ENCODE measurements around the gene MTF1. TPM values are rescaled to one million over a fixed set of nuclear protein-coding genes. Genes with fewer than 3 reads are reported as not detected.
"Not testable (repeated sequence)": the region's sequence is repeated elsewhere in the genome, so short reads cannot be mapped to it uniquely, and the experiment has no call there.

Gene MTF1
- 10 to 100 TPM; 31.2 to 35.6 (median 32.7) TPM for total RNA-seq
- total RNA-seq (2013): 6.8 TPM

DNA sequence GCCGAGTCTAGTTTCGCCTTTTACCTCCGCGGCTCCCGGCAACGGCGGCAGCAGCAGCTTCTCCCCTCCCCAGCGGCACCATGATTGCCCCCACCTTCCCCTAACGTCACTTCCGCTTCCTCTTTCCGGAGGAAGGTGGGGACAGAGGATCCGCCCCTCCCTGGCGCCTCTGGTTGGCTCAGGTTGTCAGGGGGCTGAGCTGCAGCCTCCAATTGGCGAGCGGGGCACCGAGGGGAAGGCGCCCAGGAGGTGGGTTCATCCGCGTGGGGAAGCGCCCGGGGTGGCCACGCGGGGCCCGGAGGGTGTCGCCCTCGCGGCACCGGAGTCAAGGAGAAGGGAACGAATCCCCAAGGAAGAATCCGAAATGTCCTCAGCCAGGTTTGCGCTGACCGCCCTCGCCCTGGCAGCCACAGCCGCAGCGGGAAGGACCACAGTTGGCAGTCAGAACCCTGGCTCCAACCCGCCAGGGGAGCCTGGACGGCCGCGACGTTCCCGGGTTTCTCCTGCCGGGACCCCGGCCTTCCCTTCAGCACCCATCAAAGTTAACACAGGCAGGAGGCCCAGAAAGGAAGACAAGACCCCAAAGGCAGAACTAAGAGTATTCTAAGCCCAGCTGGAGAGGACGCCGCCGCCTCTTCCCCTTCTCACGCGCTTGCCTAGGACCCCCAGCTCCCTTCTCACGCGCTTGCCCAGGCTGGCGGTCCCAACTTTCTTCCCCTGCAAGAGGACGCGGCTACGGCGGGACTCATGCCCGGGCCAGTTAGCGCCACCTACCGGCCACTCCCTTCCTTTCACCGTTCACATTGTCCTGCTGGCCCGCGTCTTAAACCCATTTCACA lies at the start of gene MTF1:
Gene MTF1 (minus strand): TSS at position 86 of the 839 bp plus-strand sequence. CDS start 1,934 bp downstream, outside the sequence.
- Histone ChIP-seq H3K4me1 (ENCODE audit: control insufficient read depth, insufficient read depth, low read length) (peaks cover 18% of the 10 kb centered on the region), H3K4me3 (ENCODE audit: low read length) (peak within 1 kb of the TSS; percentile 99), H3K9me3 (ENCODE audit: control insufficient read depth, insufficient read depth, low read length) (no peaks in the 10 kb centered on the region), H3K27me3 (ENCODE audit: control insufficient read depth, insufficient read depth, low read length) (no peaks in the 10 kb centered on the region), H3K36me3 (ENCODE audit: control insufficient read depth, insufficient read depth, low read length) (peaks cover 21% of the 10 kb centered on the region), H3K27ac (ENCODE audit: low read length) (peak within 1 kb of the TSS; percentile 92)
- Mint-ChIP-seq H3K9me3 (no peaks in the 10 kb centered on the region), H3K4me1 (peaks cover 34 to 35% of the 10 kb centered on the region in 2 donors), H3K27ac (peak within 1 kb of the TSS; percentile 88 to 92), H3K36me3 (peaks cover 13% of the 10 kb centered on the region), H3K27me3 (ENCODE audit: low read depth in 2 of 2) (no peaks in the 10 kb centered on the region), H3K4me3 (peak within 1 kb of the TSS; percentile 99)
- DNase-seq: peak; percentile 90 to 99
- intact Hi-C loops (cut with micrococcal nuclease): loop anchor here (1.0 to 2.0 kb wide), 2 partner anchors 48 to 167 kb away; partner anchors contain the start of gene CDCA8
- WGBS (ENCODE audit: insufficient coverage): under 1% methylated on average over 61 of the region's 61 CpGs
- peak; percentile 97 to 99 (median 98) for ATAC-seq
- TF ChIP-seq, protein P1, sequence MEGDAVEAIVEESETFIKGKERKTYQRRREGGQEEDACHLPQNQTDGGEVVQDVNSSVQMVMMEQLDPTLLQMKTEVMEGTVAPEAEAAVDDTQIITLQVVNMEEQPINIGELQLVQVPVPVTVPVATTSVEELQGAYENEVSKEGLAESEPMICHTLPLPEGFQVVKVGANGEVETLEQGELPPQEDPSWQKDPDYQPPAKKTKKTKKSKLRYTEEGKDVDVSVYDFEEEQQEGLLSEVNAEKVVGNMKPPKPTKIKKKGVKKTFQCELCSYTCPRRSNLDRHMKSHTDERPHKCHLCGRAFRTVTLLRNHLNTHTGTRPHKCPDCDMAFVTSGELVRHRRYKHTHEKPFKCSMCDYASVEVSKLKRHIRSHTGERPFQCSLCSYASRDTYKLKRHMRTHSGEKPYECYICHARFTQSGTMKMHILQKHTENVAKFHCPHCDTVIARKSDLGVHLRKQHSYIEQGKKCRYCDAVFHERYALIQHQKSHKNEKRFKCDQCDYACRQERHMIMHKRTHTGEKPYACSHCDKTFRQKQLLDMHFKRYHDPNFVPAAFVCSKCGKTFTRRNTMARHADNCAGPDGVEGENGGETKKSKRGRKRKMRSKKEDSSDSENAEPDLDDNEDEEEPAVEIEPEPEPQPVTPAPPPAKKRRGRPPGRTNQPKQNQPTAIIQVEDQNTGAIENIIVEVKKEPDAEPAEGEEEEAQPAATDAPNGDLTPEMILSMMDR (IDR thresholded peaks at IDR 0.05): peak; percentile 86

DNA sequence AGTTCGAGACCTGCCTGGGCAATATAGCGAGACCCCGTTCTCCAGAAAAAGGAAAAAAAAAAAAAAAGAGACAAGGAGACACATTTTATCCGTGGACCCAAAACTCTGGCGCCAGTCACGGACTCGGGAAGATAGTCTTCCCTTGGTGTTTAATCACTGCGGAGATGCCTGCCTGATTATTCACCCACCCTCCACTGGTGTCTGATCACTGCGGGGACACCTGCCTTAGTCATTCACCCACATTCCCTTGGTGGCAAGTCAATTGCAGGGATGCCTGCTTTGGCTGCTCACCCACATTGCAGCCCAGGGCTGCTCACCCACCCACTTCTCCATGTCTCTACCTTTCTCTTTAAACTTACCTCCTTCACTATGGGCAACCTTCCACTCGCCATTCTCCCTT lies 49.1 kb upstream of the MTF1 start:
- H3K4me1 ChIP-seq (ENCODE audit: control insufficient read depth, insufficient read depth, low read length); H3K9me3 Mint-ChIP-seq; H3K36me3 Mint-ChIP-seq; H3K27me3 ChIP-seq (ENCODE audit: control insufficient read depth, insufficient read depth, low read length); H3K4me3 Mint-ChIP-seq; ATAC-seq; H3K27me3 Mint-ChIP-seq (ENCODE audit: low read depth in 2 of 2); H3K36me3 ChIP-seq (ENCODE audit: control insufficient read depth, insufficient read depth, low read length); H3K27ac ChIP-seq (ENCODE audit: low read length); intact Hi-C loops (cut with micrococcal nuclease); DNase-seq; H3K4me3 ChIP-seq (ENCODE audit: low read length): not testable (repeated sequence)
- Mint-ChIP-seq H3K27ac (peak overlapping the region in 1 of 2 donors; percentile 25), H3K4me1 (peaks cover 15 to 16% of the 10 kb centered on the region in 2 donors)
- 98% methylated on average over 10 of the region's 10 CpGs for WGBS (ENCODE audit: insufficient coverage)
- peaks cover 16% of the 10 kb centered on the region for H3K9me3 ChIP-seq (ENCODE audit: control insufficient read depth, insufficient read depth, low read length)

DNA sequence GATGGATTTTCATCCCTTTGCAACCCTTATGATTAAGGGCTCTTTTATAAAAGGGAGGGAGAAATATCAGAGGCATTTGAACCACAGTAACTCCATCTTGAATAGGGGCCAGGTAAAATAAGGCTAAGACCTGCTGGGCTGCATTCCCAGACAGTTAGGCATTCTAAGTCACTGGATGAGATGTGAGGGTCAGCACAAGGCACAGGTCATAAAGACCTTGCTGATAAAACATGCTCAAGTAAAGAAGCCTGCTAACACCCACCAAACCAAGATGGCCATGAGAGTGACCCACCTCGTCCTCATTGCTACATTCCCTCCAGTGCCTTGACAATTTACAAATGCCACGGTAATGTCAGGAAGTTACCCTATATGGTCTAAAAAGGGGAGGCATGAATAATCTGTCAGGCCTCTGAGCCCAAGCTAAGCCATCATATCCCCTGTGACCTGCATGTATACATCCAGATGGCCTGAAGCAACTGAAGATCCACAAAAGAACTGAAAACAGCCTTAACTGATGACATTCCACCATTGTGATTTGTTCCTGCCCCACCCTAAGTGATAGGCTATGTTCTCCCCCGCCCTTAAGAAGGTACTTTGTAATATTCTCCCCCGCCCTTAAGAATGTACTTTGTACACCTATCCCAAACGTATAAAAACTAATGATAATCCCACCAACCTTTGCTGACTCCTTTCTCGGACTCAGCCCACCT lies 48.2 kb upstream of the MTF1 start:
- H3K27me3 ChIP-seq (ENCODE audit: control insufficient read depth, insufficient read depth, low read length); intact Hi-C loops (cut with micrococcal nuclease); H3K36me3 Mint-ChIP-seq; H3K27ac ChIP-seq (ENCODE audit: low read length); H3K27me3 Mint-ChIP-seq (ENCODE audit: low read depth in 2 of 2); H3K4me1 ChIP-seq (ENCODE audit: control insufficient read depth, insufficient read depth, low read length); H3K36me3 ChIP-seq (ENCODE audit: control insufficient read depth, insufficient read depth, low read length); ATAC-seq; DNase-seq; H3K4me3 Mint-ChIP-seq; H3K9me3 Mint-ChIP-seq; H3K4me3 ChIP-seq (ENCODE audit: low read length): not testable (repeated sequence)
- peak overlapping the region in 1 of 2 donors; percentile 25 for H3K27ac Mint-ChIP-seq
- H3K9me3 ChIP-seq (ENCODE audit: control insufficient read depth, insufficient read depth, low read length): peaks cover 16% of the 10 kb centered on the region
- peaks cover 15 to 16% of the 10 kb centered on the region in 2 donors for H3K4me1 Mint-ChIP-seq
- WGBS (ENCODE audit: insufficient coverage): 93% methylated on average over 6 of the region's 6 CpGs

DNA sequence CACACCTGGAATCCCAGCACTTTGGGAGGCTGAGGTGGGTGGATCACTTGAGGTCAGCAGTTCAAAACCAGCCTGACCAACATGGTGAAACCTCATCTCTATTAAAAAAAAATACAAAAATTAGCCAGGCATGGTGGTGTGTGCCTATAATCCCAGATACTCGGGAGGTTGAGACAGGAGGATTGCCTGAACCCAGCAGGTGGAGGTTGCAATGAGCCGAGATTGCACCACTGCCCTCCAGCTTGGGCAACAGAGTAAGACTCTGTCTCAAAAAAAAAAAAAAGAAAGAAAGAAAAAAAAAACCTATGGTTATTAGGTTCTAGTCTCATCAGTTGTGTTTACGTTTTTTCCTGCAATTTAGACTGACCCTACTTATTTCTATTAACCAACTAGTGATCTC lies 47.2 kb upstream of the MTF1 start:
- WGBS (ENCODE audit: insufficient coverage): 96% methylated on average over 2 of the region's 3 CpGs
- H3K27ac ChIP-seq (ENCODE audit: low read length); H3K27me3 Mint-ChIP-seq (ENCODE audit: low read depth in 2 of 2); DNase-seq; H3K36me3 Mint-ChIP-seq; H3K4me3 Mint-ChIP-seq; H3K27ac Mint-ChIP-seq; H3K27me3 ChIP-seq (ENCODE audit: control insufficient read depth, insufficient read depth, low read length); ATAC-seq; H3K36me3 ChIP-seq (ENCODE audit: control insufficient read depth, insufficient read depth, low read length); H3K9me3 Mint-ChIP-seq; H3K4me3 ChIP-seq (ENCODE audit: low read length); intact Hi-C loops (cut with micrococcal nuclease): not testable (repeated sequence)
- peaks cover 23 to 25% of the 10 kb centered on the region in 2 donors for H3K4me1 Mint-ChIP-seq
- Histone ChIP-seq H3K4me1 (ENCODE audit: control insufficient read depth, insufficient read depth, low read length) (peaks cover 12% of the 10 kb centered on the region), H3K9me3 (ENCODE audit: control insufficient read depth, insufficient read depth, low read length) (peaks cover 10% of the 10 kb centered on the region)
